GM19372 (cell line): ENCODE measurements around the gene CHRNB1.
"Not testable (repeated sequence)": the region's sequence is repeated elsewhere in the genome, so short reads cannot be mapped to it uniquely, and the experiment has no call there.

Source experiments
- ATAC-seq: cut with Tn5 transposase; IDR thresholded peaks from one replicate; pipeline ENCODE4 v1.9.1; 2021; ENCODE audit warnings: mild to moderate bottlenecking, low read depth, moderate library complexity; ENCODE audit not compliant: unreplicated experiment

CHRNB1 gene

DNA sequence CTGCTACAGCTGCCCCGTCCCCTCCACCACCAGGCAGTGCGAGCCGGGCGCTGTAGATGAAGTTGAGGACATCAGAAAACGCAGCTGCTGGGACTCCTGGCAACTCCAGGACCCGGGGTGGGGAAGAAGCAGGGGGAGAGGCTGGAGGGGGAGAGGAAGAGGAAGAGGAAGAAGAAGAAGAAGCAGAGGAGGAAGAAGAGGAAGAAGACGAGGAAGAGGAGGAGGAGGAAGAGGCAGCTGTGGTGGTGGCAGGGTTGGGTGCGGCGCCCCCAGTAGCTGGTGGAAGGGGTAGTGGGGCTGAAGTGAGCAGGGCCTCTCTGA is 21.4 kb downstream of the CHRNB1 start:
- ATAC-seq: no peak

DNA sequence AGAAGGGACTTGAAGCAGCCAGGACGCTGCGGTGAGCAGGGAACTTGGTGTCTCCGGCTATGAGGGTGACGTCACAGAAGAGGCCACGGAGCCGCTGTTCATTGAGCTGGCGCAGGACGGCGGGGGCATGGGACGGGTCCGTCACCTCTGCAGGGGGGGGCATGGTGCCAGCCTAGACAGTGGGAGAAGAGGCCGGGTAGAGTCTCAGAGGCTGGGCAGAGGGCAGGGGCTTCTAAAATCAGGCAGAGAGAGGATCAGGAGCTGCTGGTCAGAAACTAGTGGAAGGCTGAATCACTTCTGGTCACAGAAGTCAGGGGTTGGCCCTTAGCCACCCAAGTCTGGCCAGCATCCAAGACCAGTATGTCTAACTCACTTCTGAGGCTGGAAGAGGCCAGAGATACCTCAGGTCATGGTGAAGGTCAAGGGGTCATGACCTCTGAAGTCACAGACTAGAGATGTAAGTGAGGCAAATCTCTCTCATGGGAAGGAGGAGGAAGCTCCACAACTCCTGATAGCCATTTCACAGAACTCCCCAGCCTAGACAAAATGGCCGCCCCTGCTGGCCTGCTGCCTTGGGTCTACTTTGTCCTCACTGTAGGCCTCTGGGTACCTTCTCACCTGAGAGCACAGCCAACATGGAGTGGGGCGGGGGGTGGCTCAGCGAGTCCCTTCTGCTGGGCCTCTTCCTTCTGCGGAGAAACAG is 21.9 kb downstream of the CHRNB1 start:
- ATAC-seq: no peak

GRCh38 chr17:7467498-7467897 is 22.6 kb downstream of the CHRNB1 start:
- ATAC-seq: no peak

- ATAC-seq: no peak
Measured at GRCh38 chr17:7468290-7468689, 23.4 kb downstream of the CHRNB1 start.

DNA sequence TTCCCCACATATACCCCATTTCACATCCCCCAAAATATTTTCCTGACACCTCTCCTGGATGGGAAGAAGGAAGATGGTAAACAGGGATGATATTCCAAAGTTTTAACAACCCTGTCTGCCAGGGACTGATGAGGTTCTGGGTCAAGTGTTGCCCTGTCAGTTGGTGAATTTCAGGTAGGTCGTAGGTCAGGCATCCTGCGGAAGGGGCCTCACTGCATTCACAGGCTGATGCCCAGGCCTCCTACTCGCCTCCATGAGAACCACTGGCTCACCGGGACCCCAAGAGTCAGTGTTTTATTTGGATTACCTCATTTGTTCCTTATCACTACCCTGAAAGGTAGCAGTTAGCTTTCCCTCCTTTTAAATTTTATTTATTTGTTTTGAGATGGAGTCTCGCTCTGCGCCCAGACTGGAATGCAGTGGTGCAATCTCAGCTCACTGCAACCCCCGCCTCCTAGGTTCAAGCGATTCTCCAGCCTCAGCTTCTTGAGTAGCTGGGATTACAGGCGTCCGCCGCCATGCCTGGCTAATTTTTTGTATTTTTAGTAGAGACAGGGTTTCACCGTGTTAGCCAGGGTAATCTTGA is 24.0 kb downstream of the CHRNB1 start:
- no peak for ATAC-seq

- not testable (repeated sequence) for ATAC-seq
Measured at GRCh38 chr17:7469843-7470242, 25.0 kb downstream of the CHRNB1 start.

DNA sequence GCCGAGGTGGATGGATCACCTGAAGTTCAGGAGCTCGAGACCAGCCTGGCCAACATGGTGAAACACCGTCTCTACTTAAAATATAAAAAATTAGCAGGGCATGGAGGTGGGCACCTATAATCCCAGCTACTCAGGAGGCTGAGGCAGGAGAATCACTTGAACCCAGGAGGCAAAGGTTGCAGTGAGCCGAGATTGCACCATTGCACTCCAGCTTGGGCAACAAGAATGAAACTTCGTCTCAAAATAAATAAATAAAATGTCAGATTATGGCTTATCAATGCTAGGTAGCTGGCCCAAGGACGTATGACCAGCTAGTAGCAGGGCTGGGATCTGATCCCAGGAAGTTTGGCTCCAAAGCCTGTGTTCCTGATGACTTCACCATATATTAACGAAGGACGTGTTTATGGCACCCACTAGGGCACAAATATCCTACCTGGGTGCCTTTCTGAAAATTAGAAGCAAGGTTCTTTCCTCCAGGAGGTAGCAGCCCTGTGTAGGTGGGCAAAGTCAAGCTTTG is 25.7 kb downstream of the CHRNB1 start:
- not testable (repeated sequence) for ATAC-seq

- ATAC-seq: no peak
Measured at GRCh38 chr17:7471729-7472128, 26.9 kb downstream of the CHRNB1 start.

DNA sequence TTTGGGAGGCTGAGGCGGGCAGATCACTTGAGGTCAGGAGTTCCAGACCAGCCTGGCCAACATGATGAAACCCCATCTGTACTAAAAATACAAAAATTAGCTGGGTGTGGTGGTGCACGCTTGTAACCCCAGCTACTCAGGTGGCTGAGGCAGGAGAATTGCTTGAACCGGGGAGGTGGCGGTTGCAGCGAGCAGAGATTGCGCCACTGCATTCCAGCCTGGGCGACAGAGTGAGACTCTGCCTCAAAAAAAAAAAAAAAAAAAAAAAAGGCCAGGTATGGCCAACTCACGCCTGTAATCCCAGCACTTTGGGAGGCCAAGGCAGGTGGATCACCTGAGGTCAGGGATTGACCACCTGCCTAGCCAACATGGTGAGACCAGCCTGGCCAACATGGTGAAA is 29.9 kb downstream of the CHRNB1 start:
- not testable (repeated sequence) for ATAC-seq

GRCh38 chr17:7475764-7476422 is 31.0 kb downstream of the CHRNB1 start:
- no peak for ATAC-seq

GRCh38 chr17:7476494-7476893 is 31.6 kb downstream of the CHRNB1 start:
- ATAC-seq: no peak

DNA sequence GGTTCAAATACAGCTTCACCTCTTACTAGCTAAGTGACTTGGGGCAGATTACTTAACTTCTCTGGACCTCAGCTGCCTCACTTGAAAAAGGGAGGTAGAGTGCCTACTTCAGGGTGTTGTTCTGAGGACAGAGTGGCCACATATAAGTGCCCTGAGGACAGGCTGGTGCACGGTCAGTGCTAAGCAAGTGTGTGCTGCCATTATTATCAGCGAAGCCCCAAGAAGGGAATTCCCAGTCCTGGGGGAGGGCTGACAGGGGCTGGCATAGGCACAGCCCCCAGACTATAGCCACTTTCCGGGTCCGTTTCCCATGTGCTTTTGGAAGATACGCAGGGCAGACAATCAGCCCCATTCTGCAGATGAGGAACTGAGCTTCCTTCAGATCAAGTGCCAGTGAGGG is 32.1 kb downstream of the CHRNB1 start:
- ATAC-seq: no peak

DNA sequence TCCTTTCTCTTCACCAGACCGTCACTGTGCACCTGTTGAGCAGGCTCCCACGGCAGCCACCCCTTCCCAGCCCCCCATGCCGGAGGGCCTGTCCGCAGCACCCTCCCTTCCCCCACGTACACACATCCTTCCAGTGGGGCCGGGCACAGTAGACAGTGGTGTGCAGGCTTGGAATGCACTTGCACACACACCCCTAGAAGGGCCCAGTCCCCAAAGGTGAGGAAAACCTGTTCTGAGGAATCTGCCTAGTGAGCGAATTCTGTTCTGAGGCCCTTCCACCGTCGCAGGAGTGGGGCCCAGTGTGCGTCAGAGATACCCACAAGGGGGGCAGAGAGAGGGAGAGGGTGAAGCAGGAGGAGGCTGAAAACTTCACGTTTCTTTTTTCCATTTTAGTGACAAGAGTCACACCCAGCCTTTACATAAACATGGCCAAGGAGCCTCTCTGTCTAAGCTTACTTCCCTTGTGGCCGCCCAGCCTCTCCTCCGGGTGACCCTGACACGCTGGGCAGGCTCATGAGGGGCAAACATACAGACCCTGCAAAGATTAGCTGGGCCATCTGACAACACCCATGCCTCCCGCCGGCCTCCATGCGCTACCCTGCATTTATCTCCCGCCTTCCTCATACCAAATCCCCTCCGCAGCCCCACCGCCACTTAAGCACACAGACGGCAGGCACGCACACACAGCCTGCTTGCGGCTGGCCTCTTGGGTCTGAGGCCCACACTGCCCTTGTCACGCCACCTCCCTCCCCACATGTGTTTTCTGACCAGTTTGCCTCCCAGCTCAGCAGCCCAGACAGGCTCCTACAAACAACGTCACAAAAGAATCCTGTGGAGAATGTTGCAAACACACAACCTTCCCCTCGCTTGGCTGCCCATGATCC is 32.8 kb downstream of the CHRNB1 start:
- no peak for ATAC-seq

DNA sequence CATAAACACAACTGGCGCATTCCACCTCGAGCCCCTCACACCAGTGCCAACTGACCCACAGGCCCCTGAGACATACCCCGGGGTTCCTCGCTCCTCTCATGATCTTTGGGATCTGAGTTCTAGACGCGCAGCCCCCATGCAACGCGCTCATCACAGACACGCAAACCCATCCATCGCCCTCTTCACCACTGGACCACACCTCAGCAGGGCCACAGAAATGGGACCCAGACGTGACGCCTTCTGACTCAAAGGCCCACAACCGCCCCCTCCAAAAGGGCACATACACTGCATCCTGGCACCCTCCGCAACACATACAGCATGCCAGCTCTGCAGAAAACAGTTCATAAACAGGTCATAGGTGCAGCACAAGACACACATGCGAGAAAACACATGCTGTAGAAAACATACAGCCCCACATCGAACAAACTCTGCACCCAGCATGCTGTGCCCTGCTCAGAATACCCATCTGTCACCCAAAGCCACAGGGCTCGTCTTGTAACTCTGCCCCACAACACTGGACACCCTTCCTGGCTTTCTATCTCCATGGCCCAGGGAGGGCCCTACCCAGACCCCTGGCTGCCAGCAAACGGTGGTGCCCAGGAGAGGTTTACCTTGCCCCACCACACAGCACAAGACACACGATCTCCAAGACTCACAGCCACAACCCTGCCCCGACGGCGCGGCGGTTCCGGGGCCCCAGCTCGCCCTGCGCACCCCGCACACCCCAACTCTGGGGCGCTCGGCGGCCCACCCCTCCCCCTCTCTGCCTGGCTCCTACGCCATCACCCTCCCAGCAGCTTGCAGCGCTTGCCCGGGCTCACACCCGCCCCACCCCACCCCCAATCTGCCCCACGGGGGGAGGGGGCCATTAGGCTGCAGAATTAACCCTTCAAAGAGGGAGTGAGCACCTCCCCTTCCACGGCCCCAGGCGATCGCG is 33.7 kb downstream of the CHRNB1 start:
- ATAC-seq: no peak

DNA sequence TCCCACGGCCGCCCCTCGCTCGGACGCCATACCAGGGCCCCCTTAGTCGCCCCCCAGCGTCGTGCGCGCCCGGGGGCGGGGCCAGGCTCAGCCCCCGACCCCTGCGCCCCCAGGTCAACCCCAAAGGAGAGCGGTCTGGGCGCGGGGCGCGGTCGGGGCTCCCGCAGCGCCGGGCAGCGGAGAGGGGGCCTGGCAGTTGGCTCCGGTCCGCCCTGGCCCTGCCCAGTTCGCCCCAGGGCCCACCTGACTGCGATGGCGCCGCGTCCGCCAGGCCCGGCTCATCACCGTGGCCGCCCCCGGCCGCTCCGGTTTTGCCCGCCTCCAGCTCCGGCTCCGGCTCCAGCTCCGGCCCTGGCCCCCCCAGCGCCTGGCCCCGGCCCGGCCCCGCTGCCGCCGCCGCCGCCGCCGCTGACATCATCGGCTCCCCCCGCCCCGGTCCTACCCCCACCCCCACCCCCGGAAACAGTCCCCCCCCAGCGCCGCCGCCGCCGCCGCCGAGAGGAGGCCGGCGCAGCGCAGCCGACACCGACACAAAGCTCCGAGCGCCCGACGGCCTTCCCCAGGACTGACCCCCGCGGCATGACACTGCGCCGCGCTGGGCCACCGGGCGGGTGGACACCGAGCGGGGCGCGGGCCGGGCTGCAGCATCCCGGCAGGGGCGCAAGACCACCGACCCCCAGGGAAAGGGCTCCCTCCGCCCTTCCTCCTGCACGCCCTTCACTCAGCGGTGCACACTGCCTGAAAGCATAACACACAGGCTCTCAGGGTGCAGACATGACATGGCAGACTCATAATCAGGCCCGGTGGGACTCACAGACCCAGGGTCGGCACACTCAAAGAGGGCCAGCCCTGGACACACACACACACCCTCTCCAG is 34.6 kb downstream of the CHRNB1 start, which contains the start of gene ZBTB4:
Gene ZBTB4 (minus strand): TSS at position 419 of the 876 bp plus-strand sequence. CDS start 12,830 bp downstream, outside the sequence.
- ATAC-seq: no peak

- no peak for ATAC-seq
Measured at GRCh38 chr17:7480089-7480384, 35.2 kb downstream of the CHRNB1 start.

DNA sequence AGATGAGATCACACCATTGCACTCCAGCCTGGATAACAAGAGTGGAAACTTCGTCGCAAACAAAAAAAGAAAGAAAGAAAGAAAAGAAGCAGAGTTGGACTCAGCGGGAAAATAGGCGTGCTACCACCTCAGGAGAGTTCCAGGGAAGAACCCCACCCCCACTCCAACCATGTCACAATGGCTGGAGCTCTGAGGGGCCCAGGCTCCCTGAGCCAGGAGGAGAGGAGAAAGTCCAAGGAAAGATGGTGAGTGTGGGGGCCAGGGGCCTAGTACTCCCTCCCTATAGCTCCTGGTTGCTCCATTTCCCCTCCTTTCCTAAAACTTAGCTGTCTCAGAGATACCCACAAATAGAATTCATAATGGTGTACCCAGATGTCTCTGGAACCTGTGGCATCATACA is 36.4 kb downstream of the CHRNB1 start, which contains the start of gene SLC35G6:
Gene SLC35G6 (plus strand): TSS at position 172 of the 400 bp plus-strand sequence. CDS start 71 bp downstream, at position 243.
- not testable (repeated sequence) for ATAC-seq

DNA sequence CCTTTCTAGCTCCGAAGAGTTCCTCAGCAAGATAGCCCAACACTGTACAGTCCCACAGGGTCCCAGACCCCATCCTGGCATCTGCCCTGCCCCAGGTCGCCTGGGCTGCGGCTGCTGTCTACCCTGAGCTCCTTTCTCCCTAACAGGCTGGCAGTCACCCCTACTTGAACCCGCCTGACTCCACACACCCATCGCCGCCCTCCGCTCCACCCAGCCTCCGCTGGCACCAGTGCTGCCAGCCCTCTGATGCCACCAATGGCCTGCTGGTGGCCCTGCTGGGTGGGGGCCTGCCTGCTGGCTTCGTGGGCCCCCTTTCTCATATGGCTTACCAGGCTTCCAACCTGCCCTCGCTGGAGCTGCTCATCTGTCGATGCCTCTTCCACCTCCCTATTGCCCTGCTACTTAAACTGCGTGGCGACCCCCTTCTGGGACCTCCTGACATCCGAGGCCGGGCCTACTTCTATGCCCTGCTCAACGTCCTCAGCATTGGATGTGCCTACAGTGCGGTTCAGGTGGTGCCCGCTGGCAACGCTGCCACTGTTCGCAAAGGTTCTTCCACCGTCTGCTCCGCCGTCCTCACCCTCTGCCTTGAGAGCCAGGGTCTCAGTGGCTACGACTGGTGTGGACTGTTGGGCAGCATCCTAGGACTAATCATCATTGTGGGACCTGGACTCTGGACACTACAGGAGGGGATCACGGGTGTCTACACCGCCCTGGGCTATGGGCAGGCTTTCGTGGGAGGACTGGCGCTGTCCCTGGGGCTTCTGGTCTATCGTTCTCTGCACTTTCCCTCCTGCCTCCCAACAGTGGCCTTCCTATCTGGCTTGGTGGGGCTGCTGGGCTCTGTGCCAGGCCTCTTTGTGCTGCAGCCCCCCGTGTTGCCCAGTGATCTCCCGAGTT is 37.2 kb downstream of the CHRNB1 start:
- ATAC-seq: not testable (repeated sequence)
